CD4-positive, alpha-beta T cell treated with Interleukin-15 for 1 hour (primary cell): ENCODE results near the gene PAPLN.
"Not testable (repeated sequence)": the region's sequence is repeated elsewhere in the genome, so short reads cannot be mapped to it uniquely, and the experiment has no call there.

Experiments used
- DNase-seq: peaks from one replicate; pipeline ENCODE4 v3.0.0-alpha.2; 2020

The PAPLN gene, protein sequence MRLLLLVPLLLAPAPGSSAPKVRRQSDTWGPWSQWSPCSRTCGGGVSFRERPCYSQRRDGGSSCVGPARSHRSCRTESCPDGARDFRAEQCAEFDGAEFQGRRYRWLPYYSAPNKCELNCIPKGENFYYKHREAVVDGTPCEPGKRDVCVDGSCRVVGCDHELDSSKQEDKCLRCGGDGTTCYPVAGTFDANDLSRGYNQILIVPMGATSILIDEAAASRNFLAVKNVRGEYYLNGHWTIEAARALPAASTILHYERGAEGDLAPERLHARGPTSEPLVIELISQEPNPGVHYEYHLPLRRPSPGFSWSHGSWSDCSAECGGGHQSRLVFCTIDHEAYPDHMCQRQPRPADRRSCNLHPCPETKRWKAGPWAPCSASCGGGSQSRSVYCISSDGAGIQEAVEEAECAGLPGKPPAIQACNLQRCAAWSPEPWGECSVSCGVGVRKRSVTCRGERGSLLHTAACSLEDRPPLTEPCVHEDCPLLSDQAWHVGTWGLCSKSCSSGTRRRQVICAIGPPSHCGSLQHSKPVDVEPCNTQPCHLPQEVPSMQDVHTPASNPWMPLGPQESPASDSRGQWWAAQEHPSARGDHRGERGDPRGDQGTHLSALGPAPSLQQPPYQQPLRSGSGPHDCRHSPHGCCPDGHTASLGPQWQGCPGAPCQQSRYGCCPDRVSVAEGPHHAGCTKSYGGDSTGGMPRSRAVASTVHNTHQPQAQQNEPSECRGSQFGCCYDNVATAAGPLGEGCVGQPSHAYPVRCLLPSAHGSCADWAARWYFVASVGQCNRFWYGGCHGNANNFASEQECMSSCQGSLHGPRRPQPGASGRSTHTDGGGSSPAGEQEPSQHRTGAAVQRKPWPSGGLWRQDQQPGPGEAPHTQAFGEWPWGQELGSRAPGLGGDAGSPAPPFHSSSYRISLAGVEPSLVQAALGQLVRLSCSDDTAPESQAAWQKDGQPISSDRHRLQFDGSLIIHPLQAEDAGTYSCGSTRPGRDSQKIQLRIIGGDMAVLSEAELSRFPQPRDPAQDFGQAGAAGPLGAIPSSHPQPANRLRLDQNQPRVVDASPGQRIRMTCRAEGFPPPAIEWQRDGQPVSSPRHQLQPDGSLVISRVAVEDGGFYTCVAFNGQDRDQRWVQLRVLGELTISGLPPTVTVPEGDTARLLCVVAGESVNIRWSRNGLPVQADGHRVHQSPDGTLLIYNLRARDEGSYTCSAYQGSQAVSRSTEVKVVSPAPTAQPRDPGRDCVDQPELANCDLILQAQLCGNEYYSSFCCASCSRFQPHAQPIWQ

DNA sequence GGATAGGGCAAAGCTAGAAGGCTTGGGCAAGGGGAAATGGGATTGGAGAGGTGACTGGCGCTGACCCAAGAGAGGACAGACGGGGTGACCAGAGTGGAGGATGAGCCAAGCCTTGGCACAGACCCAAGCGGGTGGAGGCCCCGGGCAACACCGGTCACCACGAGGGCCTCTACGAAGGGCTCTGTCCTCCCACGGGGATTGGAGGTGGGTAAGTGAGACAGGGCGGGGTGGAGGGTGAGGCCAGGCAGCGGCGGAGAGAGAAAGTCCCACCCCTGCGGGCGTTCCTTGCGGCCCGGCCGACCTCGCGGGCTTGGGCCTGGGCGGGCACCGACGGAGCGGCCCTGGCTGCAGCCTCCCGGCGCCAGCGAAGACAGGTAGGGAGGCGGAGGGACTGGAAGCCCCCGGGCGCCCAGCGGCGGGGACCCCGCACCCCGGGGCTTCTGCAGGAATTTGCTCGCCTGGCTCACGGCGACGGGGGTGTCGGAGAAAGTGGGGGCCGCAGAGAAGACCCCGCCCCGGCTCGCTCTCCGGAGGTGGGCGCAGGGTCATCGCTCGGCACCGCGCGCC lies at the start of gene PAPLN:
TSS of gene PAPLN (plus strand) at position 288 of the 567 bp plus-strand sequence. CDS start 2,273 bp downstream, outside the sequence.
- peak; percentile 29 for DNase-seq

DNA sequence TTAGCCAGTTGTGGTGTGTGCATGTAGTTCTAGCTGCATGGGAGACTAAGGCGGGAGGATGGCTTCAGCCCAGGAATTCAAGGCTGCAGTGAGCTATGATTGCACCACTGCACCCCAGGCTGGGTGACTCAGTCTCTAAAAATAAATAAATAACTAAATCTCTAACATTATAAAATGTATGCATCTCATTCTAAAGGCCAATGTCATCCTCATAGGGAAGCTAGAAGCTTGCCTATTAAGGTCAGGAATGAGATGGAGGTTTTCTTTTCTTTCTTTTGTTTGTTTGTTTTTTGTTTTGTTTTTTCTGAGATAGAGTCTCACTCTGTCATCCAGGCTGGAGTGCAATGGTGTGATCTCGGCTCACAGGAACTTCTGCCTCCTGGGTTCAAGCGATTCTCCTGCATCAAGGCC lies 48.8 kb upstream of the PAPLN start:
- DNase-seq: no peak

DNA sequence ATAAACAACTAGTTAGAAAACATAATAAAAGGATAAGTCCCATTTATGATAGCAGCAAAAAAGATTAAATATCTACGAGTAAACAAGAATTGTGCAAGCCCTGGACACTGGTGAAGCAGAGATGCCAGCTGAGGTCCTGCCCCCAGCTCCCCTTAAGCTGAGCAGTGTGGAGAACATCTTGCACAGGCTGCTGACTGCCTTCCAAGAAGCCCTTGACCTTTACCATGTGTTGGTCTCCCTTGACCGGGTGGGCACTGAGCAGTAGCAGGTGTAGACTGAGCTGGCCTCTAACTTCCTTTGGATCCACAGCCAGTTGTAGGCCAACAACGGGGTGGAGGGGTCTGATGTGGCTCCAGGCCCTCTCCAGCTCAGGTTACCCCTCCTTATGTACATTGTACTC lies 47.7 kb upstream of the PAPLN start:
- DNase-seq: no peak

DNA sequence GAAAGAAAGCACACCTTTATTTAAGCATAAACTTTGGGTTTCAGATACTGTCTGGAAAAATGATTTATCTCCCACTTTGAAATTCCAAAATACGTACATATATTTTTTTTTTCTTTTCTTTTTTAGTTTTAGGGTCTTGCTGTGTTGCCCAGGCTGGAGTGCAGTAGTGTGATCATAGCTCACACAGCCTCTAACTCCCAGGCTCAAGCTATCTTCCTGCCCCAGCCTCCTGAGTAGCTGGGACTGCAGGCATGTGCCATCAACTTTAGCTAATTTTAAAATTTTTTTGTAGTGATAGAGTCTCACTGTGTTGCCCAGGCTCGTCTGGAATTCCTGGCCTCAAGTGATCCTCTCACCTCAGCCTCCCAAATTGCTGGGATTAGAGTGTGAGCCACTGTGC lies 45.9 kb upstream of the PAPLN start:
- no peak for DNase-seq

DNA sequence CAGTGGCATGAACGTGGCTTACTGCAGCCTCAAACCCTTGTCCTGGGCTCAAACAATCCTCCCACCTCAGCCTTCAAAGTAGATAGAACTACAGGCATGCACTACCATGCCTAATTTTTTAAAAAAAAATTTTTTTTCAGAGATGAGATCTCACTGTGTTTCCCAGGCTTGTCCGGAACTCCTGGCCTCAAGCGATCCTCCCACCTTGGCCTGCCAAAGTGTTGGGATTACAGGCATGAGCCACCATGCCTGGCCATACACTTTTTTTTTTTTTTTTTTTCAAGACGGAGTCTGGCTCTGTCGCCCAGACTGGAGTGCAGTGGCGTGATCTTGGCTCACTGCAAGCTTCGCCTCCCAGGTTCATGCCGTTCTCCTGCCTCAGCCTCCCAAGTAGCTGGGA lies 43.0 kb upstream of the PAPLN start:
- not testable (repeated sequence) for DNase-seq

DNA sequence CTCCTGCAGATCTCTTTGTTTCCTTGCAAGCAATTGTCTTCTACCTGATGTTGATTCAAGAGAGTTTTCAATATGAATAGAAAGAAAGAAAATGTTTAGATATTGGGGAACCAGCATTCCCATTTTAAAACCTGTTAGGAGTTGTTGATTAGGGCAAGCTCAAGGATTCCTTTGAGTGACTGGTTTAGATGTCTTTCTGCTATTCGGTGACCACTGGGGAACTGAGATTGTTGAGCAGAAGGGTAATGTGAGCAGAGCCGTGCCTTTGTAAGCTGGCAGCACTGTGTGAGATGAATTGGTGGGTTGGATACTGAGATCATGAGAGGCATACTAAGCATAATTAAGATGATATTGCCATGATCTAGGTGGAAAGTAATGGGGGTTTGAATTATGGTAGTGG lies 39.1 kb upstream of the PAPLN start:
- no peak for DNase-seq

DNA sequence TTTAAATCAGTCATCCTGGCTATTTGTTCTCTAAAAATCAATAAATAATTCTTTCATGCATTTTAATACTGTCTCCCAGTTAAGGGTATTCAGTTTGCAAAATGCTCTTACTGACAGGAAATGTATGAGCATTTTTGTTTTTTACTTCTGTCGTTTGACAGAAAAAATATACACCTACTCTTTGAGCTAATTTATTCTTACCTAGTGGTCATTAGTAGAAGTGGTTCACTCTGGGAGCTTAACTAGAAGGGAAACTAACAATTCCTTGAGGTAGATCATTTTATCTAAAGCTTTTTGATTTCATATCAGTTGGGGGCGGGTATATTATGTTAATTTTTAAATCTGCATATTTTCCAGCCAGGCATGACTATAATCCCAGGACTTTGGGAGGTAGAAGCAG lies 33.8 kb upstream of the PAPLN start:
- DNase-seq: no peak

DNA sequence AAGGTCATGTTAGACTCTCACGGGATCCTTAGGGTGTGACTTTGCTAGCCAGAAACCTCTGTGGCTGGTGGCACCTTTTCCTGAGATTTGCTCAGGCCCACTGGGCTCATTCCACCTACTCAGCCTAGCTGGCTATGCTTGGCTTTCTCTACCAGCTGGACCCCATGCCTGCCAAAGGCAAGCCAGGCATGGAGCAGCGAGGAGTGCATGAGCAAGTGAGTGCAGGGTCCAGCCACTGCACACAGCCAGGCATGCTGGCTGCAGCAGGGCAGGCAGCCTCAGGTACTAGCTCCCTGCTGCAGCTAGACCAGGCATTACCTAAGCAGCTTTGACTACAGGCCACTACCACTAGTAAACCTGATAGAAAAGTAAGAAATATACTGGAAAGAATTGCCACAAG lies 29.7 kb upstream of the PAPLN start:
- DNase-seq: no peak

DNA sequence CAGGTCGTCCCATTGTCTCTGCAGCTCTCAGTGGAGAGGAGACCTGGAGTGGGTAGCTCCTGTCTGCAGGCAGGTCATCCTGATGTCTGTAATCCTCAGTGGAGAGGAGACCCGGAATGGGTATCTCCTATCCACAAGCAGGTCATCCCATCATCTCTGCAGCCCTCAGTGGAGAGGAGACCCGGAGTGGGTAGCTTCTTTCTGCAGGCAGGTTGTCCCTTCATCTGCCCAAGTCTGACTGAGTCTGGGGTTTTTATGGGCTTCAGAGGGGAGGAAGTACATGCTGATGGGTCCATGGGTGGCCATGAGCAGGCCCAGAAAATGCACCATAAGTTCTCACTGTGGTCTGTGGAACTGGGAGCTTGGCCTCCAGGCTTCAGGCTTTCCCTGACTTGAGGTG lies 28.9 kb upstream of the PAPLN start:
- no peak for DNase-seq

DNA sequence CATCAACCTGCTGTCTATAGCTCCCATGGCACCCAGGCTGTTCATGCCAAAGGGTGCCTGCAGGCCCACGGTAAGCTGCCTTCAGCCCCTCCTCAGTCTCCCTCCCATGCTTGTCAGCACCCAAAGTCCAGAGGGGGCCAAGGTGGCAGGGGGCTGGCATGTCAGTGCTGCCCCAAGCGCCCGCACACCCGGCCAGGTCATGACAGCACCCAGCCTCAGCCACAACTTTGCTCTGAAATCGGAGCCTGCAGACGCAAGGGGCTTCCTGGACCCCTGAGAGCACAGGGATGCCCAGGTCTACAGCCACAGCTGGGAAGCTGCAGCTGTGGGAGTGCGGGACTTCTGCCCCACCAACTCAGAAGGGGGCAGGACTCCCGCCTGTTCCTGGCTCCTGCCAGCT lies 28.5 kb upstream of the PAPLN start:
- DNase-seq: no peak

DNA sequence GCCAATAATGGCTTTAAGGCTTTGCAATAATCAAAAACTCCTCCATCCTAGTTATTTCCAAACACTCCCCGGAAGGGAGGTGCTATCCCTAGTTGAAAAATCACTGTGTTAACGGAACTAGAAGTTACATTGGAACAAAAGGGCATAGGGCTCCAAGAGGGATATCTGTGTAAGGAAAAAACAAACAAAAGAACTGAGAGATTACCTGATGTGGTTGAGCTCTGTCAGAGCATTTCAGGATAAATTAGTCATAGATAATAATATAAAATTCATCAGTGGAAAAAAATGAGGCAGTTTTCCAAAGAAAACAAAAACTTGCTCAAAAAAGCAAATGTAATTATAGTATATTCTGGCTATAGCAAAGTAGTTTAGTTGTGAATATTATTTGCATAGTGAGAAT lies 27.4 kb upstream of the PAPLN start:
- DNase-seq: no peak

DNA sequence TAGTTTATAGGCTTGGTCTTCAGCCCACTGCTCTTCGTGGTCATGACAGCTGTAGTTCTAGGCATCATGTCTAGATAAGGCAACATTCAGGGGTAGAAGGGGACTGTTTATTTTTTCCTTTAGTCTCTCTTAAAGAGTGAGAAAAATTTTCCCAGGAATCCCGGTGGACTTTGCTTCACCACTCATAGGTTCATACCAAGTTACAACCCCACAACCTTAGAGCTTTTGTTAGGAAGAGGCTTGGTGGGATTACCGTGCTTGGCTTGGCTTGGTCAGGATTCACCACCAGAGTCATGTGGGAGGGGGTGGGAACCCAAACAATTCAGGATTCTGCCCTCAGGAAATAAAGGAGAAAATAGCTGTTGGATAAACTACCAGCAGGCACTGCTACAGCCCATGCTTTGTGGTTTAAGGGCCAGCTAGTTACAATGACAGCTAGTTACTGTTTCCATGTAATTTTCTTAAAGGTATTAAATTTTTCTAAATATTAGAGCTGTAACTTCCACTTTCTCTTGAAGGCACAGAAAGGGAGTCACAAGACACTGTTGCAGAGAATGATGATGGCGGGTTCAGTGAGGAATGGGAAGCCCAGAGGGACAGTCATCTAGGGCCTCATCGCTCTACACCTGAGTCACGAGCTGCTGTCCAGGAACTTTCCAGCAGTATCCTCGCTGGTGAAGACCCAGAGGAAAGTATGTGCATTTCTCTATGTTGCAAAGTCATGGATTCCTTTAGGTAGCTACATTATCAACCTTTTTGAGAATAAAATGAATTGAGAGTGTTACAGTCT lies 25.9 kb upstream of the PAPLN start:
- DNase-seq: no peak

DNA sequence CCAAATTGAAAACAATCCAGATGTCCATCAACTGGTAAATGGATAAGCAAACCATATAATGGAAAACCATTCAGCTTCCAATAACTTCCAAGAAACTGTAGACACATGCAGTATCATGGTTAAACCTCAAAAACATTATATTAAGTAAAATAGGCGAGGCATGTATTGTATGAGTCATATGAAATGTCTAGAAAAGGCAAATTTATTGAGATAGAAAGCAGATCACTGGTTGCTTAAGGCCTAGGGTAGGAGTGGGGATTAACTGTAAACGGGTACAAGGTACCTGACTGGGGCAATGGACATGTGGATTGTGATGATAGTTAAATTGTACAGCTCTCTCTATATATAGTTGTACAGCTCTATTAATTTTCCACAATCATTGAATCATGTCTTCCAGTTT lies 21.3 kb upstream of the PAPLN start:
- no peak for DNase-seq

DNA sequence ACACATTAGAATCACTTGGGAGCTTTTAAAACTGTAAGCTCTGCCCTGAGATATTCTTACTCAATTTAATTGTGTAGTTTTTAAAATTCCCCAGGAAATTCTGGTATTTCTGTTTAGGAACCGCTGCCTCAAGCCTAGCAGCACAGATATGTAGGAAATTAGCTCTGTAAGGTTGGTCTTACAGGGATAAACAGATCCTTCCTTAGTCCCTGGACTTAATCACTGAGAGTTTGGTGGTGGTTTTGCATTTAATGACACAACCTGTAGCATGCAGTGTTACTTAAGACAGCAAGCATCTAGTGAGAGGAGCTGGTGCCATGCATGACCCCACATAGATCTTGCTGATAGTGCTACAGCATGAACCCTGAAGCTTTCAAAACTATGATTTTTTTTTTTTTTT lies 19.9 kb upstream of the PAPLN start:
- DNase-seq: no peak

DNA sequence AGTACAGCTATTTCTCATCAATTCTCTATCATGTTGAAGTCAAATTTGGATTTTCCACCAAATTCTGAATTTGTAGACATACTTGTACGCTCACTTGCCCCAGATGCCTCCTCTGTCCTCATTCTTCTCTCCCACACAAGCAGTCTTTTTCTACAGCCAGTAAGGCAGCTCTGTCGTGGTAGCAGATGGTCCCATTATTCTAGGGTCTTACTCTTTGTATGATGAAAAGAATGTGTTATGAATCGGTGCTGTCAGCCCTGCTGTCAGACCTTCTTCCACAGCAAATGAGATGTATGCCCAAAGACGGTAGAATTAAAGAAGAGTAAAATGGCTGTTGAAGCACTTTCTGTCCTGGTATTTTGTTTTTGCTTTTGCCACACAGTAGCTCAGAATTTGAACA lies 17.2 kb upstream of the PAPLN start:
- no peak for DNase-seq

DNA sequence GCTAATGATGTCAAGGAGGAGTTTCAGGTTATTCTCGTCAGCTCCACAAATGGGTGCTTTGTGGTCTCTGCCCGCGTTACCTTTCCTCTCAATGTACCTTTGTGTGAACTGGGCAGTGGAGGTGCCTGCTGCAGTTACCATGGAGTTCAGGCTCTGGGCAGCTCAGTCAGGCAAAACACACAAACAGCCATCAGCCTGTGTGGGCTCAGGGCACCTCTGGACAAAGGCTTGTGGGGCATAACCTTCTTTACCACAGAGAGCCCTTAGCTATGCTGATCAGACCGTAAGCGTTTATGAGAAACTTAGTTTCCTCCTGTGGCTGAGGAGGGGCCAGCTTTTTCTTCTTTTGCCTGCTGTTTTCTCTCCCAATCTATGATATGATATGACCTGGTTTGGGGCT lies 16.7 kb upstream of the PAPLN start:
- DNase-seq: no peak

DNA sequence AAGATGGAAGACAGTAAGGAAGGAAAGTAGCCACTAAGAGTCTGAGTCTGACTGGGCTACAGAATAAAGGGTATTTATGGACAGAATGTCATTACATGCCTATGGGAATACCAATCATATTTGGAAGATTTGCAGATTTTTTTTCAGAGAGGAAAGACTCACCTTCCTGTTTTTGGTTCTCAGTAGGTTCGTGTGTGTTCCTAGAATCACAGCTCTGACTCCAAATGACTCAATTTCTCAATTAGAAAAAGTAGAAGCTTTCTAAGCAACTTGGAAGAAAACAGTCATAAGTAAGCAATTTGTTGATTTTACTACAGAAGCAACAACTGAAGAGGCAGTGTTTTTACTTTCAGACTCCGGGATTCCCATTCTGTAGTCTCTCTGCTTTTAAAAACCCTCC lies 15.4 kb upstream of the PAPLN start:
- DNase-seq: no peak

DNA sequence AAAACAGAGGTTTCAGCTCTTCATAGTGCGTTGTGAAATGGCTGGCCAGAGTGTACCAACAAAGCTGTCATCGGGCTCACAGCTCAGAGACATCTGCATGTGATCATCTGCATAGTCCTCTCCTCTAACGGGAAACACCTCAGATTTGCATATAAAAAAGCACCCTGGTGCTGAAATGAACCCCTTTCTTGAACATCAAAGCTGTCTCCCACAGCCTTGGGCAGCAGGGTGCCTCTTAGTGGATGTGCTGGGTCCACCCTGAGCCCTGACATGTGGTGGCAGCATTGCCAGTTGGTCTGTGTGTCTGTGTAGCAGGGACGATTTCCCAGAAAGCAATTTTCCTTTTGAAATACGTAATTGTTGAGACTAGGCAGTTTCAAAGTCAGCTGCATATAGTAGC lies 14.3 kb upstream of the PAPLN start:
- no peak for DNase-seq

DNA sequence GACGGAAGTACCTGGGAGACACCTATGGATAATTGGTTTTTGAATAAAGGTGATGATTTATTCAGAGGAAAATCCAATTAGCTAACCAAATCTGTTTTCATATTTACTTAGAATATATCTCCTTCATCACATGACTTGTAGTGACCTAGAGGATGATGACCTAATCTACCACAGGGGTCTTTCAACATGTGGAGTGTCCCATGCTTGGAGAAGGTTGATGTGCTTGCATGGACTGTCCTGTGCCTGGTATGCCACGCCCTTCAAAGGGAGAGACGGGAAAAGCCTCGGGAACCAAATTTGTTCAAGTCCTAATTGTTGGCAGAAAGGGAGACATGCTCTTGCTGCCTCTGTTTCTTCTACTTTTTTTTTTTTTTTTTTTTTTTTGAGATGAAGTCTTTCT lies 11.8 kb upstream of the PAPLN start:
- no peak for DNase-seq

DNA sequence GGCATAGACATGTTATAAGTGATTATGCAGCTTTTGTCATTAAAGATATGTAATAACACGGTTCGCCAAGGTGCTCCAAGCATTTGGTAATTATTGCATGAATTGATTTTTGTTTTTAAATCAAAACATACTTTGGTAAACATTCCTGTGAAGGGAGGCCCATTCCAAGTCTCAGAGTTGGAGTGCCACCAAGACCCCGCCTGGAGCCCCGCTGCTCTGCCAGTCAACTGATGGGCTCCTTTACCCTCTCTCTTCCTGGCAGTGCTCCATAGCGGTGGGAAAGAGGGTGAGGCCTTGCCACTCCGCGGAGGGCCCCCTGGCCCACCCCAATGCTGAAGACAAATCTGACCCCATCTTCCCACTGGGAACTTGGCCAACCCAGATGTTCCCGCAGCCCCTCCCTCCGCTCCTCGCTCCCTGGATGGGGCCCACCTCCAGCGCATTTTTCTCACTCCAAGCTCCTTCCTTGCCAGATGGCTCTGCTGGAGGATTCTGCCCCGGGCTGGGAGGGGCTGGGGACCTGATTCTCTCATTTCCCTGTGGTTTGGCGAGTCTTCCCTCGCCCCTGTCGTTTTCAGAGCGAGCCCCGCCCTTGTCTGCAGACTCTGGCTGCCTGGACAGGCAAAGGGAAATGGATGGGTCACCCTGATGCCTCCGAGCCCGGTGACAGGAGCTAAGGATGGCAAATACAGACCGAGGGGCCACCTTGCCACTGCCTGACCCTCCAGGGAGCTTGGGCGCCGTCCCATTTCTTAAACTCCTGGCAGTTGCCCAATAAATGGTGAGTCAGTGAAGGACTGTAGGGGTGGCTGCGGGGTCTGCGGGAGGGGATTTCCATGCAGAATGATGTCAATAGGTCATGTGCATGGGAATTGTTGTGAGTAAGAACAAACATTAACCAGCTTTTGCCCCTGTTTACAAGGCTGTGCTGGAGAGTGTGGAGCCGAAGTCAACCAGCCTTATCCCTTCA lies 9.2 kb upstream of the PAPLN start:
- DNase-seq: no peak

DNA sequence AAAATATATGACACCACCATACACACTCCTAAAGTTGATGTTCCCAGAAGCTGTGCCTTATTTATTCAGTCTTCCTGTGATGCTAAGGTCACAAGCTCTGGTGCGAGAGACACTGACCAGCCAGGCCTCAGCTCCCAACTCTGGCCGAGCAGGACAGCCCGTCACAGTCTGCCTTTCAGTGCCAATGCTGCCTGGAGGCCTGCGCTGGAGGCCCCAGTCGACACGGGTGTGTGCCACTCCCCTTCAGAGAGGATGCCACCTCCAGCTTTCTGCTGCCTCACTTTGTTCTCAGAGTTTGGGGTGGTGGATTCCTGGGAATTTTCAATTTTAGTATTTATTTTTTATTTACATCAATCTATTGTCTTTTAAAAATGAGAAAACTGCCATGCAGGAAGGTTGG lies 7.3 kb upstream of the PAPLN start:
- DNase-seq: no peak
